Right lobe of liver (tissue), 6 donors: ENCODE data around the gene COA1. TPM values are rescaled to one million over a fixed set of nuclear protein-coding genes. Genes with fewer than 3 reads are reported as not detected.
A peak's percentile ranks its signal among the peaks of the same experiment; 100 is the strongest.

Experiments used
- ATAC-seq, 4 donors: fragments of 200-7000 bp; cut with Tn5 transposase; one replicate each; pipeline ENCODE4 v1.9.1; 2020; ENCODE audit warnings: mild to moderate bottlenecking in 4 of 4, moderate library complexity in 4 of 4
- DNase-seq, 3 donors: peaks; one replicate each; pipeline ENCODE4 v3.0.0-alpha.2; 2020
- H3K27ac ChIP-seq, 3 donors: fragments of 200-600 bp; one replicate each; pipeline ENCODE4 v1.8.0; 2022
- H3K27me3 ChIP-seq, 2 donors: fragments of 200-600 bp; one replicate each; pipeline ENCODE4 v1.8.0; 2022
- H3K36me3 ChIP-seq, 4 donors: fragments of 200-600 bp; sonication (generic) in 1 of 4; one replicate each; pipeline versions ENCODE4 v1.5.1 to v1.8.0; 2017 to 2022; ENCODE audit warnings: control low read depth in 1 of 4
- H3K4me1 ChIP-seq, 4 donors: fragments of 200-600 bp; sonication (generic) in 1 of 4; one replicate each; pipeline versions ENCODE4 v1.5.1 to v1.8.0; 2017 to 2022; ENCODE audit warnings: control low read depth in 1 of 4
- H3K4me3 ChIP-seq, 3 donors: fragments of 200-600 bp; one replicate each; pipeline ENCODE4 v1.8.0; 2022
- H3K9me3 ChIP-seq, 4 donors: fragments of 200-600 bp; sonication (generic) in 1 of 4; one replicate each; pipeline versions ENCODE4 v1.5.1 to v1.8.0; 2017 to 2022; ENCODE audit warnings: control low read depth in 1 of 4
- CTCF ChIP-seq, 4 donors: fragments of 200-600 bp in 3 of 4; fragments of 450-650 bp in 1 of 4; IDR thresholded peaks; one replicate each; pipeline versions ENCODE4 v1.5.1 to v1.8.0; 2016 to 2022; ENCODE audit warnings: antibody characterized with exemption in 4 of 4, mild to moderate bottlenecking in 2 of 4
- POLR2A ChIP-seq: fragments of 450-650 bp; IDR thresholded peaks from one replicate; pipeline ENCODE4 v1.6.1; 2017; ENCODE audit warnings: antibody characterized with exemption, mild to moderate bottlenecking
- WGBS: methylation state at CpG from one replicate; pipeline ENCODE4 v1.1.6; 2018; ENCODE audit warnings: low coverage, low lambda C conversion rate; ENCODE audit not compliant: insufficient coverage; ENCODE audit errors: missing lambda C conversion rate; 5-methylcytosine and 5-hydroxymethylcytosine counted together
- intact Hi-C, 2 donors: fragments of 100-400 bp; cut with DNase I; formaldehyde crosslinking; loops; one replicate each; pipeline versions ENCODE4 v1.11.2 to v1.14.1; 2022
- total RNA-seq, 6 experiments: library from RNA; depleted of rRNA in 2 of 6; stranded (reverse); fragments of >200 nt in 2 of 6; fragmentation: NEBNext Ultra II Directional in 3 of 6; extraction: Animal tissue kit (Norgen Biotek cat#: 25700) in 3 of 6; gene quantifications; one replicate each; pipeline versions ENCODE4 v1.1.0 to v1.2.4, GENCODE V29; 2016 to 2023
- donor health status: DM: no; HTN: yes; CAD: no.
- donor health status: DM: no; HTN: no; CAD: no.
- donor health status: DM: no; HTN: no; CAD: no.
- donor health status: DM: no; HTN: yes; CAD: no.
- donor health status: DM: no; HTN: yes; CAD: no.

Gene COA1
- total RNA-seq, 6 experiments from 2014 or later = 15.8 to 35.6 (median 19.9) TPM

GRCh38 chr7:43664681-43665080 is 64.6 kb downstream of the COA1 start:
- Histone ChIP-seq H3K4me3 (no peak overlapping the region), H3K36me3 (no peaks in the 10 kb centered on the region), H3K4me1 (peaks cover 0 to 10% (median 0%) of the 10 kb centered on the region in 4 donors), H3K27me3 (no peaks in the 10 kb centered on the region), H3K27ac (no peak overlapping the region), H3K9me3 (no peaks in the 10 kb centered on the region)
- intact Hi-C loops = no loop called here
- WGBS = 30% methylated on average over 1 of the region's 1 CpG
- DNase-seq = no peak
- no peak for ATAC-seq
- TF ChIP-seq POLR2A = no peak
- no peak for TF ChIP-seq CTCF (IDR thresholded peaks at IDR 0.05)

- Histone ChIP-seq H3K27ac (no peak overlapping the region), H3K9me3 (no peaks in the 10 kb centered on the region), H3K4me3 (no peak overlapping the region), H3K27me3 (no peaks in the 10 kb centered on the region), H3K4me1 (peaks cover 0 to 11% (median 3%) of the 10 kb centered on the region in 4 donors), H3K36me3 (no peaks in the 10 kb centered on the region)
- TF ChIP-seq POLR2A (no peak), CTCF (IDR thresholded peaks at IDR 0.05) (no peak)
- intact Hi-C loops = no loop called here
- WGBS = 94% methylated on average over 2 of the region's 2 CpGs
- DNase-seq (no peak), ATAC-seq (no peak)
These were observed 69.2 kb downstream of the COA1 start for GRCh38 chr7:43660141-43660540.

DNA sequence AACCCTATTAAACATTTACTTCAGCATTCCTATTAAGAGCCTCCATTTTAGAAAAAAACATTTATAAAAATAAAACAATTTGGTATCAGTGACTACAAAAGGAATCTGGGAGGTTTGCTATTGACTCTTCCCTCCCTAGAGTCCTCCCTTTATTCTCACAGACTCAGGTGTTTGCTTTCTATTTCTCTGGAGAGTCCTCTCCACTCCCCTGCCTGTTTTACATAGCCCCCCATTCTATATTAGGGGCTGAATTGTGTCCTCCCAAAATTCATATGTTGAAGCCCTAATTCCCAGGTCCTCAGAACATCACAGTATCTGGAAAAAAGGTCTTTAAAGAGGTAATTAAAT is 69.8 kb downstream of the COA1 start:
- DNase-seq = no peak
- Histone ChIP-seq H3K9me3 (no peaks in the 10 kb centered on the region), H3K4me3 (no peak overlapping the region), H3K36me3 (no peaks in the 10 kb centered on the region), H3K27ac (peak overlapping the region; percentile 14 to 64 (median 53)), H3K27me3 (no peaks in the 10 kb centered on the region), H3K4me1 (peaks cover 0 to 11% (median 3%) of the 10 kb centered on the region in 4 donors)
- TF ChIP-seq POLR2A (no peak), CTCF (IDR thresholded peaks at IDR 0.05) (no peak)
- intact Hi-C loops = no loop called here
- peak; percentile 31 to 65 (median 44) for ATAC-seq

DNA sequence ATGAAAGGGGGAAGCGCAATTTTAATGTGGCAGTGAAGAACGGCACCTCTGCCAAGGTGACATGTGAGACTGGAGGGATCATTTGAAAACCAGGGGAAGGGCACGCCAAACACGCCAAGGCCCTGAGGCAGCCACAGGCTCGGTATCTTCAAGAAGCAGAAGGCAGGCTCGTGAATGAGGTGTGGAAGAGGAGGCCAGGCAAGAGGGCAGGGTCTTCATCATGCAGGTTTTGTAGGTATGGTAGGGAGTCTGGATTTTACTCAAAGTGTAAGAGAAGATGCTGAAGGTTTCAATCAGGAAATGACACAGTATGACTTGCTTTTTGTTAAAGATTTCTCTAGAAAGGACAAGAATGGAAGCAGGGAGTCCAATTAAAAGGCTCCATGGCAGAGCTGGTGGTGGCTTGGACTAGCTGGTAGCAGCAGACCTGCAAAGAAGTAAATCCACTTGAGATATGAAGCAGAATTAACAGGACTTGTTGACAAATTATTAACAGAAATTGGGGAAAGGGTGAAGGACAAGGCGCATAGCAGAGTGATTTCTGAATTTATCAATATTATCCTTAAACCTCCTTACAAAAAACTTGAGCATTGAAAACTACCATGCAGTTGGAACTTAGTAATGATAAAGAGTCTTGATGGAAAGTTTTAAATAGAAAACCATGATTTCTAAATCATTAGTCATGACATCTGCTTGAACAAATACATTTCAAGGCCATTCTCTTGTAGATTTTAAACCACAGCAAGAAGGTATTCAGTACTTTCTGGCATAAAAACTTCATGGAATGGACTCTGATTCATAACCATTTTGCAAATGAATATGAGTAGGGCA is 70.4 kb downstream of the COA1 start:
- H3K9me3 ChIP-seq = no peaks in the 10 kb centered on the region
- TF ChIP-seq CTCF (IDR thresholded peaks at IDR 0.05) (no peak), POLR2A (no peak)
- no peaks in the 10 kb centered on the region for H3K36me3 ChIP-seq
- whole genome bisulfite sequencing = 62% methylated on average over 7 of the region's 7 CpGs
- intact Hi-C loops = no loop called here
- H3K4me1 ChIP-seq = peaks cover 0 to 11% (median 3%) of the 10 kb centered on the region in 4 donors
- H3K27me3 ChIP-seq = no peaks in the 10 kb centered on the region
- no peak overlapping the region for H3K4me3 ChIP-seq
- H3K27ac ChIP-seq = peak overlapping the region; percentile 1 to 64 (median 53)
- DNase-seq (no peak), ATAC-seq (peak; percentile 25 to 83 (median 69))
